ENCODE data around the gene PTPRD. TPM values are rescaled to one million over a fixed set of nuclear protein-coding genes. Genes with fewer than 3 reads are reported as not detected.

Gene PTPRD
- total RNA-seq, 1 donor from 2014 or later: 30.8 TPM

- Histone ChIP-seq H3K9me3 (no peaks in the 10 kb centered on the region), H3K36me3 (no peaks in the 10 kb centered on the region), H3K27ac (no peak overlapping the region), H3K27me3 (no peaks in the 10 kb centered on the region), H3K4me1 (peaks cover 6% of the 10 kb centered on the region), H3K4me3 (no peak overlapping the region)
- ATAC-seq (no peak), DNase-seq (no peak)
- TF ChIP-seq CTCF (IDR thresholded peaks at IDR 0.05): no peak
- intact Hi-C loops (cut with DNase I): no loop called here
Observed at GRCh38 chr9:8728910-8729309, 1883.9 kb downstream of the PTPRD start.

GRCh38 chr9:8727191-8727590, 1885.6 kb downstream of the PTPRD start:
- Histone ChIP-seq H3K27ac (no peak overlapping the region), H3K9me3 (no peaks in the 10 kb centered on the region), H3K4me1 (no peaks in the 10 kb centered on the region), H3K36me3 (no peaks in the 10 kb centered on the region), H3K27me3 (no peaks in the 10 kb centered on the region), H3K4me3 (no peak overlapping the region)
- no peak for TF ChIP-seq CTCF (IDR thresholded peaks at IDR 0.05)
- intact Hi-C loops (cut with DNase I): no loop called here
- ATAC-seq (no peak), DNase-seq (no peak)

- Histone ChIP-seq H3K4me3 (no peak overlapping the region), H3K9me3 (no peaks in the 10 kb centered on the region), H3K27ac (no peak overlapping the region), H3K27me3 (no peaks in the 10 kb centered on the region), H3K4me1 (no peaks in the 10 kb centered on the region), H3K36me3 (no peaks in the 10 kb centered on the region)
- no peak for DNase-seq
- no peak for ATAC-seq
- intact Hi-C loops (cut with DNase I): no loop called here
- no peak for TF ChIP-seq CTCF (IDR thresholded peaks at IDR 0.05)
Observed at GRCh38 chr9:8726692-8727091, 1886.1 kb downstream of the PTPRD start.

GRCh38 chr9:8725635-8726034, 1887.2 kb downstream of the PTPRD start:
- Histone ChIP-seq H3K9me3 (no peaks in the 10 kb centered on the region), H3K4me1 (no peaks in the 10 kb centered on the region), H3K27ac (no peak overlapping the region), H3K4me3 (no peak overlapping the region), H3K27me3 (no peaks in the 10 kb centered on the region), H3K36me3 (no peaks in the 10 kb centered on the region)
- no peak for TF ChIP-seq CTCF (IDR thresholded peaks at IDR 0.05)
- intact Hi-C loops (cut with DNase I): no loop called here
- no peak for DNase-seq
- ATAC-seq: no peak

GRCh38 chr9:8724284-8725018, 1888.4 kb downstream of the PTPRD start:
- intact Hi-C loops (cut with DNase I): no loop called here
- no peak for TF ChIP-seq CTCF (IDR thresholded peaks at IDR 0.05)
- ATAC-seq: no peak
- H3K36me3 ChIP-seq: no peaks in the 10 kb centered on the region
- H3K4me1 ChIP-seq: no peaks in the 10 kb centered on the region
- H3K9me3 ChIP-seq: no peaks in the 10 kb centered on the region
- H3K27ac ChIP-seq: no peak overlapping the region
- DNase-seq: no peak
- H3K27me3 ChIP-seq: no peaks in the 10 kb centered on the region
- H3K4me3 ChIP-seq: no peak overlapping the region

- Histone ChIP-seq H3K27ac (no peak overlapping the region), H3K4me3 (no peak overlapping the region), H3K9me3 (no peaks in the 10 kb centered on the region), H3K36me3 (no peaks in the 10 kb centered on the region), H3K4me1 (no peaks in the 10 kb centered on the region), H3K27me3 (no peaks in the 10 kb centered on the region)
- ATAC-seq (no peak), DNase-seq (no peak)
- intact Hi-C loops (cut with DNase I): no loop called here
- TF ChIP-seq CTCF (IDR thresholded peaks at IDR 0.05): no peak
Observed at GRCh38 chr9:8723195-8723594, 1889.6 kb downstream of the PTPRD start.
